SK-N-SH (cell line): ENCODE results near the gene CORO6. TPM values are rescaled to one million over a fixed set of nuclear protein-coding genes. Genes with fewer than 3 reads are reported as not detected.
A peak's percentile ranks its signal among the peaks of the same experiment; 100 is the strongest.

Experiments
- CTCF ChIA-PET: fragments of 300-600, 350-600 bp; formaldehyde crosslinking; extraction: SDS; loops from one replicate; lab custom pipeline; 2021; lab: Yijun Ruan, JAX
- POLR2A ChIA-PET: fragments of 350-600 bp; sonication (Branson Sonifier 250); formaldehyde crosslinking; extraction: SDS; loops from one replicate; lab custom pipeline; 2020; ENCODE audit warnings: antibody characterized with exemption, inconsistent platforms; lab: Yijun Ruan, JAX
- DNase-seq: peaks from one replicate; pipeline ENCODE4 v3.0.0; 2012
- H2AFZ ChIP-seq: fragments of 200-600 bp; sonication (generic); 2 replicates; pipeline ENCODE4 v1.8.1; 2016; ENCODE audit warnings: antibody characterized with exemption, mild to moderate bottlenecking, low read depth
- H3F3A ChIP-seq: fragments of 200-600 bp; sonication (generic); replicated peaks from 2 replicates; pipeline ENCODE3; 2016; ENCODE audit warnings: antibody characterized with exemption, mild to moderate bottlenecking; ENCODE audit not compliant: insufficient read depth
- H3K27ac ChIP-seq, 2 experiments: fragments of 200-500 bp in 1 of 2; fragments of 200-600 bp in 1 of 2; sonication (Bioruptor generic) in 1 of 2; sonication (generic), shearing (Covaris generic) in 1 of 2; 2 replicates each; pipeline versions ENCODE4 v1.5.1 to v1.6.1; 2014 to 2016; ENCODE audit warnings: low read depth in 2 of 2, inconsistent platforms in 1 of 2, low read length in 1 of 2, mild to moderate bottlenecking in 1 of 2, mixed read lengths in 1 of 2
- H3K27me3 ChIP-seq: fragments of 200-600 bp; sonication (generic), shearing (Covaris generic); 2 replicates; pipeline ENCODE4 v1.6.1; 2016; ENCODE audit warnings: mixed run types; ENCODE audit not compliant: insufficient read depth
- H3K36me3 ChIP-seq, 2 experiments: fragments of 200-500 bp in 1 of 2; fragments of 200-600 bp in 1 of 2; sonication (Bioruptor generic) in 1 of 2; sonication (generic) in 1 of 2; replicated peaks in 1 of 2; 2 replicates each; pipeline versions ENCODE3 to v1.5.1; 2014 to 2016; ENCODE audit warnings: low read length in 1 of 2, mild to moderate bottlenecking in 1 of 2; ENCODE audit not compliant: insufficient read depth in 2 of 2, control insufficient read depth in 1 of 2
- H3K4me1 ChIP-seq, 2 experiments: fragments of 200-500 bp in 1 of 2; fragments of 200-600 bp in 1 of 2; sonication (Bioruptor generic) in 1 of 2; sonication (generic), shearing (Covaris generic) in 1 of 2; 2 replicates each; pipeline versions ENCODE4 v1.5.1 to v1.6.1; 2014 to 2016; ENCODE audit warnings: low read depth in 1 of 2, low read length in 1 of 2, mixed run types in 1 of 2; ENCODE audit not compliant: insufficient read depth in 2 of 2, control insufficient read depth in 1 of 2
- H3K4me2 ChIP-seq: fragments of 200-600 bp; sonication (generic), shearing (Covaris generic); 2 replicates; pipeline ENCODE4 v1.6.1; 2017; ENCODE audit warnings: mixed run types
- H3K4me3 ChIP-seq, 2 experiments: fragments of 200-500 bp in 1 of 2; fragments of 200-600 bp in 1 of 2; sonication (Bioruptor generic) in 1 of 2; sonication (generic), shearing (Covaris generic) in 1 of 2; 2 replicates each; pipeline versions ENCODE4 v1.5.1 to v1.8.1; 2014 to 2016; ENCODE audit warnings: low read depth in 2 of 2, inconsistent platforms in 1 of 2, low read length in 1 of 2, mild to moderate bottlenecking in 1 of 2, mixed read lengths in 1 of 2, moderate library complexity in 1 of 2
- H3K79me2 ChIP-seq: fragments of 200-600 bp; sonication (generic); 2 replicates; pipeline ENCODE4 v1.8.1; 2017; ENCODE audit warnings: mild to moderate bottlenecking; ENCODE audit not compliant: insufficient read depth
- H3K9ac ChIP-seq: fragments of 200-600 bp; sonication (generic); 2 replicates; pipeline ENCODE4 v1.6.1; 2017; ENCODE audit warnings: mixed run types
- H3K9me2 ChIP-seq: fragments of 200-600 bp; sonication (generic); 2 replicates; pipeline ENCODE4 v1.6.1; 2017; ENCODE audit warnings: mixed run types
- H3K9me3 ChIP-seq: fragments of 200-600 bp; sonication (generic); 2 replicates; pipeline ENCODE4 v1.6.1; 2017; ENCODE audit warnings: mixed run types, mild to moderate bottlenecking, moderate library complexity
- H4K20me1 ChIP-seq: fragments of 200-600 bp; sonication (generic); 2 replicates; pipeline ENCODE4 v1.6.1; 2017; ENCODE audit warnings: mild to moderate bottlenecking, mixed run types; ENCODE audit not compliant: insufficient read depth
- EP300 ChIP-seq, 2 experiments: IDR thresholded peaks; 2 replicates each; pipeline versions ENCODE4 v1.4.0 to v1.6.1; 2012; ENCODE audit warnings: borderline replicate concordance in 1 of 2, low read depth in 1 of 2, low read length in 1 of 2
- FOSL2 ChIP-seq: IDR thresholded peaks from 2 replicates; pipeline ENCODE4 v1.4.0; 2012; ENCODE audit warnings: low read depth, mild to moderate bottlenecking, moderate library complexity, borderline replicate concordance
- GATA2 ChIP-seq: sonication (generic); formaldehyde crosslinking; IDR thresholded peaks from 2 replicates; pipeline ENCODE4 v1.5.0; 2020; ENCODE audit warnings: mild to moderate bottlenecking, missing genetic modification reagents
- NFIC ChIP-seq: IDR thresholded peaks from 2 replicates; pipeline ENCODE4 v1.4.0; 2012; ENCODE audit warnings: borderline replicate concordance
- NRF1 ChIP-seq: IDR thresholded peaks from 2 replicates; pipeline ENCODE4 v1.6.1; 2012; ENCODE audit warnings: low read depth, mild to moderate bottlenecking, low read length
- RAD21 ChIP-seq: IDR thresholded peaks from 2 replicates; pipeline ENCODE4 v1.6.1; 2012; ENCODE audit warnings: mild to moderate bottlenecking, low read length
- RXRA ChIP-seq: IDR thresholded peaks from 2 replicates; pipeline ENCODE4 v1.4.0; 2012; ENCODE audit warnings: low read depth, mild to moderate bottlenecking, borderline replicate concordance
- SIN3A ChIP-seq: IDR thresholded peaks from 2 replicates; pipeline ENCODE4 v1.6.1; 2012; ENCODE audit warnings: low read depth, mild to moderate bottlenecking, low read length, moderate library complexity, borderline replicate concordance
- WGBS: methylation state at CpG from one replicate; pipeline ENCODE4 v1.1.6; 2017; ENCODE audit warnings: low lambda C conversion rate; 5-methylcytosine and 5-hydroxymethylcytosine counted together
- polyA plus RNA-seq, 3 experiments: library from polyadenylated mRNA; depleted of rRNA; stranded (reverse); fragments of >200 nt; gene quantifications; 2 replicates each; pipeline ENCODE4 v1.2.3, GENCODE V29; 2012
- small RNA-seq, 7 experiments: library from RNA; depleted of rRNA; stranded (forward); fragments of <200 nt; gene quantifications; one replicate each; pipeline ENCODE3, GENCODE V24; 2012
- TF ChIP-seq, protein P1 (sequence below): fragments of 200-600 bp; sonication (generic); IDR thresholded peaks from 2 replicates; pipeline ENCODE4 v1.6.1; 2017; ENCODE audit warnings: antibody characterized with exemption, mild to moderate bottlenecking, moderate library complexity

The CORO6 gene
- polyA plus RNA-seq, 1 of the 3 experiments (the other 2 are of a cell fraction), result 18.4 TPM

GRCh38 chr17:29566473-29567303, 56.0 kb downstream of the CORO6 start, which contains the start of gene ABHD15:
Gene ABHD15, minus strand, starts transcription at chr17:29567037. Its CDS starts 71 bp downstream, at chr17:29566966.
- CTCF ChIA-PET, result interaction anchor here (0.8 to 11.6 kb wide), 16 partner anchors 8 to 420 kb away, joined by 3 to 166 read pairs (median 4); partner anchors contain the start of genes ANKRD13B and GIT1
- H2AFZ ChIP-seq, result peak within 1 kb of the TSS; percentile 97
- peaks cover 8 to 14% of the 10 kb centered on the region in 2 experiments; a peak in 1 of 4 replicates for H3K4me1 ChIP-seq
- H3K36me3 ChIP-seq, result peaks cover 4% of the 10 kb centered on the region in 2 experiments
- H3K9me2 ChIP-seq, result no peaks in the 10 kb centered on the region
- no peak; the same call in 1 of the 2 replicates for TF ChIP-seq NFIC
- peak; percentile 36; the same call in 1 of the 2 replicates for TF ChIP-seq NRF1
- TF ChIP-seq EP300 (IDR thresholded peaks at IDR 0.05; ENCODE audit: borderline replicate concordance in 1 of 2, low read depth in 1 of 2, low read length in 1 of 2), result no peak
- TF ChIP-seq SIN3A, result no peak; the same call in 1 of the 2 replicates
- TF ChIP-seq, all 33 proteins: peak for 1
- Histone ChIP-seq H3K79me2 (peaks cover 10% of the 10 kb centered on the region; the same call in 1 of the 2 replicates), H3K9me3 (no peaks in the 10 kb centered on the region), H3F3A (peaks cover 7% of the 10 kb centered on the region), H3K4me3 (peak within 1 kb of the TSS; percentile 76 to 81), H4K20me1 (no peaks in the 10 kb centered on the region), H3K9ac (peak within 1 kb of the TSS; percentile 62), H3K27me3 (no peaks in the 10 kb centered on the region), H3K27ac (peak within 1 kb of the TSS; percentile 29 to 77; a peak in 3 of 4 replicates), H3K4me2 (peak within 1 kb of the TSS; percentile 92)
- WGBS, result under 1% methylated on average over 23 of the region's 94 CpGs
- POLR2A ChIA-PET, result interaction anchor here (0.6 to 0.9 kb wide), 2 partner anchors 10 to 26 kb away, joined by 3 read pairs; no protein-coding TSS in a partner anchor
- peak; percentile 83 for DNase-seq

DNA sequence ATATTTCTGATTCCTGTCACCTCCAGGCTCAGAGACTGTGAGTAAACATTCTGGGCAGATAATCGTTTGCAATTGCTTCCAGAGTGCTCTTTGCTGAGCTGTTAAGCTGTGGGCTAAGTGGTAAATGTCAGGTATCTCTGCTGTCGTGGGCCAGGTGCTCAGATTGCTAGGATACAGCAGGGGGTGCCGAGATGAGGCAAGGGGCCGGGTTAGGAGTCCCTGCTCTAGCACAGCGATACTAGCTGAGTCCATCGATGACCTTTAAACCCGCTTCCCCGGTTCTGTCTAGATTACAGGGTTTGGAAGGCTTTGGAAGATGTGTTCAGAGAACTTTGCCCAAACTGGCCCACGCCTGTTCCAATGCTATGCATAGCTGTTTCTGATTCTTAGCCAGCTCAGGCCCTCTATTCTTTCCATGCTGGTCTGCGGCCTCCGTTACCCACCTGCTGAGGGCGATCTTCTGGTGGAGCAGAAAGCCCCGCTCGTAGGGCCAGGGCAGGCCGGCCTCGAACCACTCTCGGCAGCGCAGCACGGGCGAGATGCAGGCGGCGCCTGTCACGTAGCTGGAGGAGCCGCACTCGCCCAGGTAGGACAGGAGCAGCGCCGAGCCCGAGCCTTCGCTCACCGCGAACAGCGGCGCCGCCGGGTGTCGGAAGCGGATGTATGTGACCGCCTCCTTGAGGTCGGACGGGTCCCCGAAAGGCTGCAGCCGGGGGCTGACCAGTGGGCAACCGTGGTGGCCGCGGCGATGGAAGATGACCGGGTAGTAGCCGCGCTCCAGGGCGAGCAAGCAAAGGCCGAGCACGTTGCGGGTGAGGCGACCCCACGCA, 56.9 kb downstream of the CORO6 start:
- CTCF ChIA-PET, result interaction anchor here (0.7 to 11.6 kb wide), 8 partner anchors 9 to 234 kb away, joined by 3 to 166 read pairs (median 6); partner anchors contain the start of gene GIT1
- 57% methylated on average over 13 of the region's 55 CpGs for WGBS
- no peak for TF ChIP-seq GATA2 (CRISPR knock-in tag)
- TF ChIP-seq RAD21, result no peak
- TF ChIP-seq, protein P1, sequence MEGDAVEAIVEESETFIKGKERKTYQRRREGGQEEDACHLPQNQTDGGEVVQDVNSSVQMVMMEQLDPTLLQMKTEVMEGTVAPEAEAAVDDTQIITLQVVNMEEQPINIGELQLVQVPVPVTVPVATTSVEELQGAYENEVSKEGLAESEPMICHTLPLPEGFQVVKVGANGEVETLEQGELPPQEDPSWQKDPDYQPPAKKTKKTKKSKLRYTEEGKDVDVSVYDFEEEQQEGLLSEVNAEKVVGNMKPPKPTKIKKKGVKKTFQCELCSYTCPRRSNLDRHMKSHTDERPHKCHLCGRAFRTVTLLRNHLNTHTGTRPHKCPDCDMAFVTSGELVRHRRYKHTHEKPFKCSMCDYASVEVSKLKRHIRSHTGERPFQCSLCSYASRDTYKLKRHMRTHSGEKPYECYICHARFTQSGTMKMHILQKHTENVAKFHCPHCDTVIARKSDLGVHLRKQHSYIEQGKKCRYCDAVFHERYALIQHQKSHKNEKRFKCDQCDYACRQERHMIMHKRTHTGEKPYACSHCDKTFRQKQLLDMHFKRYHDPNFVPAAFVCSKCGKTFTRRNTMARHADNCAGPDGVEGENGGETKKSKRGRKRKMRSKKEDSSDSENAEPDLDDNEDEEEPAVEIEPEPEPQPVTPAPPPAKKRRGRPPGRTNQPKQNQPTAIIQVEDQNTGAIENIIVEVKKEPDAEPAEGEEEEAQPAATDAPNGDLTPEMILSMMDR, result peak; percentile 19; the same call in 1 of the 2 replicates
- TF ChIP-seq RXRA, result no peak
- no peak for TF ChIP-seq FOSL2
- TF ChIP-seq, all 33 proteins: peak for 1
- Histone ChIP-seq H3K79me2 (peaks cover 10% of the 10 kb centered on the region; the same call in 1 of the 2 replicates), H3K4me1 (peaks cover 8 to 14% of the 10 kb centered on the region in 2 experiments; a peak in 1 of 4 replicates), H3F3A (peaks cover 7% of the 10 kb centered on the region), H3K27ac (no peak overlapping the region), H2AFZ (peak overlapping the region; percentile 63; the same call in 1 of the 2 replicates), H3K9me3 (no peaks in the 10 kb centered on the region), H3K27me3 (no peaks in the 10 kb centered on the region), H3K36me3 (peaks cover 4% of the 10 kb centered on the region in 2 experiments), H3K4me2 (peak overlapping the region; percentile 92), H4K20me1 (no peaks in the 10 kb centered on the region), H3K9me2 (no peaks in the 10 kb centered on the region), H3K4me3 (peak overlapping the region; percentile 64 to 76), H3K9ac (0 out of 2 replicates have a peak overlapping the region, but pooled peaks have one; percentile 48)
- POLR2A ChIA-PET, result no interaction called here
- peak; percentile 64 for DNase-seq

Small RNA genes lying within 50 kb of the gene (small RNA-seq; reads per million reads assigned to genes)
- gene RNU6-920P, result 0 reads per million in 7 experiments

Other genes with a start within 250 kb of the CORO6 start
- gene TAOK1, start 232.5 kb downstream of the CORO6 start, polyA plus RNA-seq (2012; rRNA removed), result 5.9 and 7.4 TPM in 2 replicates
- gene ABHD15, start 55.9 kb downstream of the CORO6 start, polyA plus RNA-seq (2012; rRNA removed), result 6.3 and 7.0 TPM in 2 replicates
- gene TP53I13, start 54.2 kb downstream of the CORO6 start, polyA plus RNA-seq (2012; rRNA removed), result 39.2 and 45.3 TPM in 2 replicates
- gene GIT1, start 33.3 kb downstream of the CORO6 start, polyA plus RNA-seq (2012; rRNA removed), result 39.4 and 42.9 TPM in 2 replicates
- gene ANKRD13B, start 29.8 kb downstream of the CORO6 start, polyA plus RNA-seq (2012; rRNA removed), result 14.0 and 16.1 TPM in 2 replicates